ENCODE measurements around the gene CLPTM1. TPM values are rescaled to one million over a fixed set of nuclear protein-coding genes. Genes with fewer than 3 reads are reported as not detected.
A peak's percentile ranks its signal among the peaks of the same experiment; 100 is the strongest.

CLPTM1 gene
- total RNA-seq, 1 donor = 45.2 TPM

GRCh38 chr19:45023048-45023447 is 67.9 kb downstream of the CLPTM1 start:
- no peaks in the 10 kb centered on the region for H3K4me1 ChIP-seq (ENCODE audit: insufficient read depth, low read length)
- no peaks in the 10 kb centered on the region for H3K9me3 ChIP-seq (ENCODE audit: low read depth, low read length)
- TF ChIP-seq, protein P1, sequence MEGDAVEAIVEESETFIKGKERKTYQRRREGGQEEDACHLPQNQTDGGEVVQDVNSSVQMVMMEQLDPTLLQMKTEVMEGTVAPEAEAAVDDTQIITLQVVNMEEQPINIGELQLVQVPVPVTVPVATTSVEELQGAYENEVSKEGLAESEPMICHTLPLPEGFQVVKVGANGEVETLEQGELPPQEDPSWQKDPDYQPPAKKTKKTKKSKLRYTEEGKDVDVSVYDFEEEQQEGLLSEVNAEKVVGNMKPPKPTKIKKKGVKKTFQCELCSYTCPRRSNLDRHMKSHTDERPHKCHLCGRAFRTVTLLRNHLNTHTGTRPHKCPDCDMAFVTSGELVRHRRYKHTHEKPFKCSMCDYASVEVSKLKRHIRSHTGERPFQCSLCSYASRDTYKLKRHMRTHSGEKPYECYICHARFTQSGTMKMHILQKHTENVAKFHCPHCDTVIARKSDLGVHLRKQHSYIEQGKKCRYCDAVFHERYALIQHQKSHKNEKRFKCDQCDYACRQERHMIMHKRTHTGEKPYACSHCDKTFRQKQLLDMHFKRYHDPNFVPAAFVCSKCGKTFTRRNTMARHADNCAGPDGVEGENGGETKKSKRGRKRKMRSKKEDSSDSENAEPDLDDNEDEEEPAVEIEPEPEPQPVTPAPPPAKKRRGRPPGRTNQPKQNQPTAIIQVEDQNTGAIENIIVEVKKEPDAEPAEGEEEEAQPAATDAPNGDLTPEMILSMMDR (IDR thresholded peaks at IDR 0.05; ENCODE audit: extremely low read depth, low read depth, low read length) = no peak
- H3K4me2 ChIP-seq (ENCODE audit: insufficient read depth, low read length) = no peak overlapping the region
- H3K27me3 ChIP-seq (ENCODE audit: insufficient read depth, low read length) = no peaks in the 10 kb centered on the region
- H3K79me2 ChIP-seq (ENCODE audit: insufficient read depth, low read length) = no peaks in the 10 kb centered on the region
- H3K27ac ChIP-seq (ENCODE audit: low read depth, low read length) = no peak overlapping the region
- peak; percentile 15 for DNase-seq (ENCODE audit: insufficient read length, low spot score, missing footprints)
- peaks cover 19% of the 10 kb centered on the region for H3K36me3 ChIP-seq (ENCODE audit: insufficient read depth, low read length)
- no peak overlapping the region for H2AFZ ChIP-seq (ENCODE audit: low read length)
- no peaks in the 10 kb centered on the region for H4K20me1 ChIP-seq (ENCODE audit: insufficient read depth, low read length)
- H3K4me3 ChIP-seq (ENCODE audit: insufficient read depth, low read length) = no peak overlapping the region

DNA sequence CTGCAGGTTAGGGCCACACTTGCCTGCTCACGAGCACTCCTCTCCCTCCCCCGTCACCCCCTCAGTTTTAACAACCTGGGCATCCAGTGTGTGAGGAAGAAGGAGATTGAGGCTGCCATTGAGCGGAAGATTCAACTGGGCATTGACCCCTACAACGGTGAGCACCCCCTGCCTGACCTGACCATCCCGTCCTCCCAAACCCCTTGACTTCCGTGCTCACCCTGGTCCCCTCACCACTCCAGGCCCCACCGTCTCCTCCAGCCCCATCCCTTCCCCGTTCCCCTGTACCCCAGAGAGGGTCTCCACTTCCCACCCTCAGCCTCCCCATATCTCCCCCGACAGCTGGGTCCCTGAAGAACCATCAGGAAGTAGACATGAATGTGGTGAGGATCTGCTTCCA is 70.1 kb downstream of the CLPTM1 start:
- no peaks in the 10 kb centered on the region for H3K27me3 ChIP-seq (ENCODE audit: insufficient read depth, low read length)

GRCh38 chr19:45027371-45027770 is 72.2 kb downstream of the CLPTM1 start:
- TF ChIP-seq, protein P1 (IDR thresholded peaks at IDR 0.05; ENCODE audit: extremely low read depth, low read depth, low read length) = no peak
- no peak overlapping the region for H3K4me2 ChIP-seq (ENCODE audit: insufficient read depth, low read length)
- no peaks in the 10 kb centered on the region for H3K79me2 ChIP-seq (ENCODE audit: insufficient read depth, low read length)
- H4K20me1 ChIP-seq (ENCODE audit: insufficient read depth, low read length) = no peaks in the 10 kb centered on the region
- H3K4me1 ChIP-seq (ENCODE audit: insufficient read depth, low read length) = no peaks in the 10 kb centered on the region
- no peak overlapping the region for H3K4me3 ChIP-seq (ENCODE audit: insufficient read depth, low read length)
- peaks cover 45% of the 10 kb centered on the region for H3K36me3 ChIP-seq (ENCODE audit: insufficient read depth, low read length)
- peak; percentile 62 for DNase-seq (ENCODE audit: insufficient read length, low spot score, missing footprints)
- no peak overlapping the region for H2AFZ ChIP-seq (ENCODE audit: low read length)
- no peaks in the 10 kb centered on the region for H3K27me3 ChIP-seq (ENCODE audit: insufficient read depth, low read length)
- no peak overlapping the region for H3K27ac ChIP-seq (ENCODE audit: low read depth, low read length)
- no peaks in the 10 kb centered on the region for H3K9me3 ChIP-seq (ENCODE audit: low read depth, low read length)

More for the DNA sequence above, 70.1 kb downstream of the CLPTM1 start:
- Histone ChIP-seq H3K4me2 (ENCODE audit: insufficient read depth, low read length) (no peak overlapping the region), H3K27ac (ENCODE audit: low read depth, low read length) (no peak overlapping the region), H3K4me3 (ENCODE audit: insufficient read depth, low read length) (no peak overlapping the region), H3K36me3 (ENCODE audit: insufficient read depth, low read length) (peaks cover 34% of the 10 kb centered on the region), H3K9me3 (ENCODE audit: low read depth, low read length) (no peaks in the 10 kb centered on the region), H2AFZ (ENCODE audit: low read length) (no peak overlapping the region), H3K4me1 (ENCODE audit: insufficient read depth, low read length) (no peaks in the 10 kb centered on the region), H3K79me2 (ENCODE audit: insufficient read depth, low read length) (no peaks in the 10 kb centered on the region), H4K20me1 (ENCODE audit: insufficient read depth, low read length) (no peaks in the 10 kb centered on the region)
- TF ChIP-seq, protein P1 (IDR thresholded peaks at IDR 0.05; ENCODE audit: extremely low read depth, low read depth, low read length) = no peak
- peak; percentile 50 for DNase-seq (ENCODE audit: insufficient read length, low spot score, missing footprints)

- no peak overlapping the region for H3K4me3 ChIP-seq (ENCODE audit: insufficient read depth, low read length)
- H3K79me2 ChIP-seq (ENCODE audit: insufficient read depth, low read length) = no peaks in the 10 kb centered on the region
- no peaks in the 10 kb centered on the region for H3K4me1 ChIP-seq (ENCODE audit: insufficient read depth, low read length)
- H3K36me3 ChIP-seq (ENCODE audit: insufficient read depth, low read length) = peaks cover 58% of the 10 kb centered on the region
- no peaks in the 10 kb centered on the region for H4K20me1 ChIP-seq (ENCODE audit: insufficient read depth, low read length)
- DNase-seq (ENCODE audit: insufficient read length, low spot score, missing footprints) = no peak
- H3K9me3 ChIP-seq (ENCODE audit: low read depth, low read length) = no peaks in the 10 kb centered on the region
- H2AFZ ChIP-seq (ENCODE audit: low read length) = no peak overlapping the region
- TF ChIP-seq, protein P1 (IDR thresholded peaks at IDR 0.05; ENCODE audit: extremely low read depth, low read depth, low read length) = no peak
- no peaks in the 10 kb centered on the region for H3K27me3 ChIP-seq (ENCODE audit: insufficient read depth, low read length)
- no peak overlapping the region for H3K27ac ChIP-seq (ENCODE audit: low read depth, low read length)
- H3K4me2 ChIP-seq (ENCODE audit: insufficient read depth, low read length) = no peak overlapping the region
Observed at GRCh38 chr19:45030825-45031224, 75.6 kb downstream of the CLPTM1 start.

Measured in osteoblast (primary cell).